ENCODE results near the gene MDN1.

- TF ChIP-seq CTCF (IDR thresholded peaks at IDR 0.05; ENCODE audit: low read depth, low read length) (no peak), EZH2phosphoT487 (IDR thresholded peaks at IDR 0.05; ENCODE audit: low read depth) (no peak)
These were observed 178.8 kb downstream of the MDN1 start for GRCh38 chr6:89640804-89641203.

Data from OCI-LY3 (cell line).